ENCODE data around the gene NAA10. TPM values are rescaled to one million over a fixed set of nuclear protein-coding genes. Genes with fewer than 3 reads are reported as not detected.

NAA10 gene
- total RNA-seq, 1 donor from 2014 or later = 109 TPM

- intact Hi-C loops (cut with micrococcal nuclease) = no loop called here
- Mint-ChIP-seq H3K27me3 (peaks cover 8% of the 10 kb centered on the region), H3K27ac (no peak overlapping the region), H3K9me3 (no peaks in the 10 kb centered on the region), H3K4me3 (no peak overlapping the region), H3K36me3 (ENCODE audit: low read depth) (no peaks in the 10 kb centered on the region), H3K4me1 (peaks cover 27% of the 10 kb centered on the region)
- ATAC-seq (ENCODE audit: low read depth) (no peak), DNase-seq (no peak)
- ChIA-PET CTCF (no interaction called here), POLR2A (no interaction called here)
- TF ChIP-seq CTCF (IDR thresholded peaks at IDR 0.05) = no peak
Observed at GRCh38 chrX:153883163-153883843, 51.5 kb downstream of the NAA10 start.

GRCh38 chrX:153882557-153882956 is 52.3 kb downstream of the NAA10 start:
- TF ChIP-seq CTCF (IDR thresholded peaks at IDR 0.05) = no peak
- H3K4me1 Mint-ChIP-seq = peaks cover 24% of the 10 kb centered on the region
- no peak overlapping the region for H3K4me3 Mint-ChIP-seq
- H3K9me3 Mint-ChIP-seq = no peaks in the 10 kb centered on the region
- H3K27ac Mint-ChIP-seq = no peak overlapping the region
- ATAC-seq (ENCODE audit: low read depth) (no peak), DNase-seq (no peak)
- ChIA-PET CTCF (no interaction called here), POLR2A (no interaction called here)
- peaks cover 10% of the 10 kb centered on the region for H3K27me3 Mint-ChIP-seq
- intact Hi-C loops (cut with micrococcal nuclease) = no loop called here
- no peaks in the 10 kb centered on the region for H3K36me3 Mint-ChIP-seq (ENCODE audit: low read depth)

DNA sequence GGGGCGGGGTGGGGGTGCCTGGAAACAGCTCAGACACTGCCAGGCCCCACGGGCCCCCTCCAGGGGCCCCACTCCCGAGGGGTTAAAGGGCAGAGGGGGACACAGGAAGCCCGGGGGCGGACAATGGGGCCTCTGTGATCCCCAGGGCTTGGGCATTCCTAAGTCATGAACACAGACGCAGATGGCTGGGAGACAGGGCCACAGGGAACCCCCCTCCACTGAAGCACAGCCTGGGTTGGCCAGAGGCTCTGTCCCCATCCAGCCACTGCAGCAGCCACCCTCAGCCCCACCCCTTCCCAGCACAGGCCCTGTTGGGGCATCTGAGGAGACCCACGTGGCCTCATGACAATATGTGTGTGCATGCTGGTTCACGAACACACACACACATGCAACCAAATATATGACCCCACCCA is 52.7 kb downstream of the NAA10 start:
- ATAC-seq (ENCODE audit: low read depth) (no peak), DNase-seq (no peak)
- no peaks in the 10 kb centered on the region for H3K9me3 Mint-ChIP-seq
- H3K27ac Mint-ChIP-seq = peak overlapping the region; percentile 24
- CTCF ChIA-PET = no interaction called here
- H3K4me3 Mint-ChIP-seq = no peak overlapping the region
- H3K36me3 Mint-ChIP-seq (ENCODE audit: low read depth) = no peaks in the 10 kb centered on the region
- peaks cover 19% of the 10 kb centered on the region for H3K4me1 Mint-ChIP-seq
- no peak for TF ChIP-seq CTCF (IDR thresholded peaks at IDR 0.05)
- H3K27me3 Mint-ChIP-seq = peaks cover 10% of the 10 kb centered on the region
- POLR2A ChIA-PET = no interaction called here
- intact Hi-C loops (cut with micrococcal nuclease) = no loop called here

GRCh38 chrX:153881281-153881680 is 53.6 kb downstream of the NAA10 start:
- intact Hi-C loops (cut with micrococcal nuclease) = no loop called here
- POLR2A ChIA-PET = no interaction called here

GRCh38 chrX:153880440-153880815 is 54.4 kb downstream of the NAA10 start:
- H3K36me3 Mint-ChIP-seq (ENCODE audit: low read depth) = no peaks in the 10 kb centered on the region
- H3K27me3 Mint-ChIP-seq = peaks cover 15% of the 10 kb centered on the region
- H3K4me3 Mint-ChIP-seq = no peak overlapping the region
- TF ChIP-seq CTCF (IDR thresholded peaks at IDR 0.05) = no peak
- ChIA-PET CTCF (no interaction called here), POLR2A (no interaction called here)
- no peak for ATAC-seq (ENCODE audit: low read depth)
- H3K9me3 Mint-ChIP-seq = no peaks in the 10 kb centered on the region
- intact Hi-C loops (cut with micrococcal nuclease) = no loop called here
- DNase-seq = no peak
- H3K27ac Mint-ChIP-seq = no peak overlapping the region
- peaks cover 21% of the 10 kb centered on the region for H3K4me1 Mint-ChIP-seq

More at GRCh38 chrX:153881281-153881680, 53.6 kb downstream of the NAA10 start:
- no peak for TF ChIP-seq CTCF (IDR thresholded peaks at IDR 0.05)
- CTCF ChIA-PET = no interaction called here
- no peak overlapping the region for H3K27ac Mint-ChIP-seq
- peaks cover 12% of the 10 kb centered on the region for H3K27me3 Mint-ChIP-seq
- no peaks in the 10 kb centered on the region for H3K9me3 Mint-ChIP-seq
- ATAC-seq (ENCODE audit: low read depth) (no peak), DNase-seq (no peak)
- no peak overlapping the region for H3K4me3 Mint-ChIP-seq
- no peaks in the 10 kb centered on the region for H3K36me3 Mint-ChIP-seq (ENCODE audit: low read depth)
- peaks cover 19% of the 10 kb centered on the region for H3K4me1 Mint-ChIP-seq
